C4-2B (cell line): ENCODE results near the gene NKTR.

Experiments used
- CTCF ChIP-seq: fragments of 450-650 bp; conservative IDR thresholded peaks from 2 replicates; pipeline ENCODE4 v1.5.1; 2017; ENCODE audit warnings: mild to moderate bottlenecking
- ZFX ChIP-seq: fragments of 450-650 bp; IDR thresholded peaks from 2 replicates; pipeline ENCODE4 v1.6.1; 2017

GRCh38 chr3:42649783-42650182, 49.3 kb downstream of the NKTR start:
- TF ChIP-seq CTCF (no peak), ZFX (no peak)
